Heart left ventricle (tissue), 16 donors: ENCODE measurements around the gene EXOC7. TPM values are rescaled to one million over a fixed set of nuclear protein-coding genes. Genes with fewer than 3 reads are reported as not detected.

Source experiments
- ATAC-seq, 4 donors: fragments of 200-7000 bp; cut with Tn5 transposase; one replicate each; pipeline ENCODE4 v1.9.1; 2020 to 2022; ENCODE audit warnings: moderate library complexity in 4 of 4, mild to moderate bottlenecking in 3 of 4, moderate number of reproducible peaks in 1 of 4
- DNase-seq, 5 donors: peaks; one replicate each; pipeline ENCODE4 v3.0.0-alpha.2; 2020
- H3K27ac ChIP-seq, 12 donors: fragments of 200-600 bp; sonication (generic) in 4 of 12; one replicate each; pipeline versions ENCODE4 v1.5.0 to v1.8.0; 2016 to 2022; ENCODE audit warnings: mild to moderate bottlenecking in 2 of 12
- H3K27me3 ChIP-seq, 9 donors: fragments of 200-600 bp; sonication (generic) in 2 of 9; one replicate each; pipeline versions ENCODE4 v1.5.1 to v1.8.0; 2016 to 2022; ENCODE audit warnings: mild to moderate bottlenecking in 3 of 9
- H3K36me3 ChIP-seq, 9 donors: fragments of 200-600 bp; sonication (generic) in 2 of 9; one replicate each; pipeline versions ENCODE4 v1.5.0 to v1.8.0; 2018 to 2022; ENCODE audit warnings: mild to moderate bottlenecking in 2 of 9
- H3K4me1 ChIP-seq, 12 donors: fragments of 200-600 bp; sonication (generic) in 4 of 12; one replicate each; pipeline versions ENCODE4 v1.5.0 to v1.8.0; 2016 to 2022; ENCODE audit warnings: mild to moderate bottlenecking in 3 of 12
- H3K4me3 ChIP-seq, 12 donors: fragments of 200-600 bp; sonication (generic) in 4 of 12; one replicate each; pipeline versions ENCODE4 v1.5.0 to v1.8.0; 2017 to 2022; ENCODE audit warnings: mild to moderate bottlenecking in 9 of 12, moderate library complexity in 4 of 12
- H3K9me3 ChIP-seq, 12 donors: fragments of 200-600 bp; sonication (generic) in 4 of 12; one replicate each; pipeline versions ENCODE4 v1.5.0 to v1.8.0; 2016 to 2022; ENCODE audit warnings: mild to moderate bottlenecking in 1 of 12
- POLR2A ChIP-seq, 2 donors: fragments of 450-650 bp; IDR thresholded peaks; one replicate each; pipeline ENCODE4 v1.6.1; 2017; ENCODE audit warnings: antibody characterized with exemption in 2 of 2, mild to moderate bottlenecking in 2 of 2, moderate library complexity in 2 of 2
- WGBS, 4 donors: extraction: QIAGEN DNeasy Blood & Tissue Kit in 2 of 4; methylation state at CpG; one replicate each; pipeline versions ENCODE4 v1.1.5 to v1.1.7; 2013 to 2018; 5-methylcytosine and 5-hydroxymethylcytosine counted together
- intact Hi-C, 10 donors: fragments of 100-400 bp; cut with DNase I; formaldehyde crosslinking; loops; one replicate each; pipeline versions ENCODE4 v1.11.1 to v1.14.2; 2022
- polyA plus RNA-seq, 2 donors: library from polyadenylated mRNA; stranded (reverse); fragments of 200-250 nt; gene quantifications; one replicate each; pipeline ENCODE4 v1.2.3, GENCODE V29; 2013
- total RNA-seq, 9 donors: library from RNA; depleted of rRNA in 2 of 9; stranded (reverse); fragments of >200 nt in 2 of 9; fragmentation: NEBNext Ultra II Directional in 3 of 9; extraction: Animal tissue kit (Norgen Biotek cat#: 25700) in 3 of 9; gene quantifications; one replicate each; pipeline versions ENCODE4 v1.1.0 to v1.2.4, GENCODE V29; 2016 to 2023
- TF ChIP-seq, protein P1 (sequence below), 12 donors: fragments of 200-600 bp; sonication (generic) in 4 of 12; IDR thresholded peaks; one replicate each; pipeline versions ENCODE4 v1.5.0 to v1.8.0; 2018 to 2022; ENCODE audit warnings: antibody characterized with exemption in 12 of 12, mild to moderate bottlenecking in 5 of 12
- donor health status: ischemic (EF 13 %, LVEDD 7.1; RV severe dilation, severe dysfunction).
- donor health status: healthy with polysubstance abuse.
- donor health status: DM: no; HTN: yes; CAD: no.
- donor health status: DM: no; HTN: no; CAD: no.
- donor health status: ischemic (EF 25% LVEDD 6.9; RV normal size, moderate dysfunction).
- donor health status: ischemic (EF 25% LVEDD 5.7; RV mildly dilated, moderate dysfunction).
- donor health status: healthy.
- donor health status: DM: yes; HTN: yes; CAD: no.
- donor health status: ischemic (EF 35%, LVEDD 5.7; RV mildly dilated, moderate dysfunction).
- donor health status: nonischemic (EF 11% LVEDD 7.7; RV severe dilation, severe dysfunction).
- donor health status: DM: yes; HTN: yes; CAD: no.
- donor health status: PGD.
- donor health status: ischemic (EF 29% LVEDD 5.4; RV normal size, mild dysfunction).
- donor health status: nonischemic (EF 23%, LVEDD 6.1; RV moderate dilation, normal function).

Gene EXOC7
- total and polyA plus RNA-seq, 11 donors, result 39.7 to 107 (median 77.0) TPM

DNA sequence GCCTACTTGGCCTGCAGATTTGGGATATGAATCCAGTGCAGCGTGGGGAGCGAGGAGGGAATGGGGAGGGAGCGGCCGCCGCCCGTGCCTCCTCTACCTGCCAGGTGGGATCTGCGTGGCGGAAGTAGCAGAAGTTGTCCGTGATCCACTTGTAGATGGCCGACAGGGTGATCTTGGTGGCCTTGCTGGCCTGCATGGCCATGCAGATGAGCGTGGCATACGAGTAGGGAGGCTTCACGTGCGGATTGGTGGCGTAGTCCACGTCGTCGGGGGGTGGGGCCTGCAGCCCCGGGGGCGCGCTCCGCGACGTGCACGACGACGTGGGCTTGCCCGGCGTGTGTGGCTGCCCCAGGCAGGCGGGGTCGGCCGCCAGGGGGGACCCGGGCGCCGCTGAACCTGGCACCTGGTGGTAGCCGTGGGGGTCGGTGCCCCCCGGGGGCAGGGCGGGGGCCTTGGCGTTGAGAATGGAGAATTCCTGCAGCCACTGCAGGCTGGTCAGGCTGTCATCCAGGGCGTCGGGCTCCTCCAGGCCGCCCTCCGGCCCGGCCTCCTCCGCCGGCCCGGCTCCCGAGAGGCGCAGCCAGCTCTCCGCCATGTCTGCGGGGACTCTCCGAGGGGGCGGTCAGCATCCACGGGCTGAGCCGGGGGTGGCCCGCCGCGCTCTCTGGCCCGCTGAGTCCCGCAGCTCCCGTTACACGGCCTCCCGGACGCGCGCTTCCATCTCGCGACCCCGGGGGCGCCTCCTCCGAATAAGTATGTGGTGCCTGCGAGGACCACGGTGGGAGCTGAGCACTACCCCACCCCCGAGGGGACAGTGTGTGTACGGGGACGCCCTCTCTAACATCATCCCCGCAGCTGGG lies 36.4 kb upstream of the EXOC7 start:
- peaks cover 36 to 60% (median 55%) of the 10 kb centered on the region in 9 donors for H3K27me3 ChIP-seq

DNA sequence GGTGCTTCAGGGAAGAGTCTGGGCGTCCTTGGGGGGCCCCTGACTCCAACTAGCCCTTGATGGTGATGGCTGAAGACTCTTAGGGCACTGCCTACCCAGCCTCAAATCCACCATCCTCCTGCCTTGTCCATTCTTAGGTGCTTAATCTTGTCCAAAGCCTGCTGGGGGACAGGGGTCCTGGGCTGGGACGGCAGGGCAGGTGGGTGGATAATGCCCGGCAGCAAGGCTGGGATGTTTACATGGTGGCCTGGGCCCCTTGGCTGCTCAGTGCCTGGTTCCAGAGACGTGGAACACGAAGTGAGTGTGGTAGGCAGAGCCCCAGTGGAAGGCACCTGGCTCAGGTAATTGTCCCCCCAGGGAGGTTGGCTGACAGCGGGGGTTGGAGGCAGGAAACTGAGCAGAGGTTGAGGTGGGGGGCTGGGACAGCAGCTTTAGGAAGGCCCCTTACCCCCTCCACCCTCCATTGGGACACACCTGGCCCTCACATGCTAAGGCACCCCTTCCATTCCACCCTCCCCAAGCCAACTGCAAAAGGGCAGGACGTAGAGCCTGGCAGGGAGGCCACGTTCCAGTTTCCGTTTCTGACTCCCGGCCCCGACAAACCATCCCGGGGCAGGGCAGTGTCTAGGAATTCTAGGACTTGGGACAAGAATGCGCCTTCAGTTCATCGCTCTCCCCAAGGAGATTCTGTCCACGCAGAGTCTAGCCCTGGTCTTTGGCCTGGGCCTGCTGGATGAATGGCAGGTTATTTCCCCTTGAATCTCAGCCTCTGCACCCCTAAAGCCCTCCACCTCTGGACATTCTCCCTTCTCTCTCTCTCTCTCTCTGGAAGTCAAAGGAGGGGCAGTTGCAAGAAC lies 35.5 kb upstream of the EXOC7 start:
- intact Hi-C loops, result no loop called here
- 43 to 46% (median 46%) methylated on average over 15 of the region's 15 CpGs for WGBS, 4 donors
- peaks cover 36 to 67% (median 64%) of the 10 kb centered on the region in 9 donors for H3K27me3 ChIP-seq
- no peak overlapping the region for H3K27ac ChIP-seq
- H3K9me3 ChIP-seq, result no peaks in the 10 kb centered on the region
- peak in 1 of 5 donors; percentile 19 for DNase-seq
- no peak for TF ChIP-seq POLR2A (IDR thresholded peaks at IDR 0.05)
- TF ChIP-seq, protein P1, sequence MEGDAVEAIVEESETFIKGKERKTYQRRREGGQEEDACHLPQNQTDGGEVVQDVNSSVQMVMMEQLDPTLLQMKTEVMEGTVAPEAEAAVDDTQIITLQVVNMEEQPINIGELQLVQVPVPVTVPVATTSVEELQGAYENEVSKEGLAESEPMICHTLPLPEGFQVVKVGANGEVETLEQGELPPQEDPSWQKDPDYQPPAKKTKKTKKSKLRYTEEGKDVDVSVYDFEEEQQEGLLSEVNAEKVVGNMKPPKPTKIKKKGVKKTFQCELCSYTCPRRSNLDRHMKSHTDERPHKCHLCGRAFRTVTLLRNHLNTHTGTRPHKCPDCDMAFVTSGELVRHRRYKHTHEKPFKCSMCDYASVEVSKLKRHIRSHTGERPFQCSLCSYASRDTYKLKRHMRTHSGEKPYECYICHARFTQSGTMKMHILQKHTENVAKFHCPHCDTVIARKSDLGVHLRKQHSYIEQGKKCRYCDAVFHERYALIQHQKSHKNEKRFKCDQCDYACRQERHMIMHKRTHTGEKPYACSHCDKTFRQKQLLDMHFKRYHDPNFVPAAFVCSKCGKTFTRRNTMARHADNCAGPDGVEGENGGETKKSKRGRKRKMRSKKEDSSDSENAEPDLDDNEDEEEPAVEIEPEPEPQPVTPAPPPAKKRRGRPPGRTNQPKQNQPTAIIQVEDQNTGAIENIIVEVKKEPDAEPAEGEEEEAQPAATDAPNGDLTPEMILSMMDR (IDR thresholded peaks at IDR 0.05), result no peak
- peaks cover 6 to 47% (median 30%) of the 10 kb centered on the region in 12 donors for H3K4me1 ChIP-seq
- no peak for ATAC-seq
- peak overlapping the region in 1 of 12 donors; percentile 5 for H3K4me3 ChIP-seq
- H3K36me3 ChIP-seq, result no peaks in the 10 kb centered on the region

More for the DNA sequence above, 36.4 kb upstream of the EXOC7 start:
- DNase-seq (peak in 1 of 5 donors; percentile 23), ATAC-seq (no peak)
- WGBS, 4 donors, result 10 to 30% (median 14%) methylated on average over 21 to 78 of the region's 78 CpGs
- Histone ChIP-seq H3K4me1 (peaks cover 6 to 51% (median 32%) of the 10 kb centered on the region in 12 donors), H3K4me3 (peak overlapping the region in 8 of 12 donors; percentile 5 to 60 (median 15)), H3K36me3 (no peaks in the 10 kb centered on the region), H3K9me3 (no peaks in the 10 kb centered on the region), H3K27ac (no peak overlapping the region)
- intact Hi-C loops, result no loop called here
- TF ChIP-seq POLR2A (IDR thresholded peaks at IDR 0.05), result no peak

DNA sequence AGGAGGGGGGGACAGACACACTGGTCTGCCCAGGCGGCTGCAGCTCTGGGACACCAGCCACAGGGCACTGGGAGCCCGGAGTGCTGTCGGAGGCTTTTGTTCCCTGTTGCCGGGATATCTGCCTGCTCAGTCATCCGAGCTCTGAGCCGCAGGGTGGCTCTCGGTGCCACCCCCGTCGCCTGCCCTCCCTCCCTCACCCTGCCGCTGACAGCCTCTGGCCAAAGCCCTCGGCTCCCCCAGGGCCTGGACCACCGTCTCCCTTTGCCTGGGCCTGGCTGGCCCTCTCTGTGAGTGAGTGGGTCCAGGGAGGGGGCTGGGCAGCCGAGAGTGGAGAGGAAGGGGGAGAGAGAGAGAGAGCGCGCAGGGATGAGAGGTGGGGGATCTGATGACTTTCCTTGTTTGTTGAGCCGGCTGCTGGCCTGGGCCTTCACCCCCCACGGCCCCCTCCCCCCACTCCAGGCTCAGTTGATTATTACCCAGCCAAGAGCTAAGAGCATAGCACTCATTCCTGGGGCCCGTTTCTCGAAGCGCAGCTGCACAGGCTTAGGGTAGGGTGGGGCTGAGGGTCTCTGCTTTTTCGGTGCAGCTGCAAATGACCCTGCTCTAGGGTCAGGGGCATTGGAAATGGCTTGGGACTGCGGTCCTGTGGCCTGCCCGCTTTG lies 34.8 kb upstream of the EXOC7 start:
- no peak for TF ChIP-seq POLR2A (IDR thresholded peaks at IDR 0.05)
- TF ChIP-seq, protein P1 (IDR thresholded peaks at IDR 0.05), result no peak
- peak overlapping the region in 1 of 12 donors; percentile 8 for H3K4me3 ChIP-seq
- H3K36me3 ChIP-seq, result no peaks in the 10 kb centered on the region
- DNase-seq (peak in 1 of 5 donors; percentile 26), ATAC-seq (peak in 1 of 4 donors; percentile 31)
- no peaks in the 10 kb centered on the region for H3K9me3 ChIP-seq
- H3K4me1 ChIP-seq, result peaks cover 6 to 47% (median 30%) of the 10 kb centered on the region in 12 donors
- intact Hi-C loops, result no loop called here
- WGBS, 4 donors, result 31 to 41% (median 34%) methylated on average over 15 to 23 of the region's 23 CpGs
- H3K27ac ChIP-seq, result no peak overlapping the region
- peaks cover 36 to 73% (median 68%) of the 10 kb centered on the region in 9 donors for H3K27me3 ChIP-seq
